Neutrophil (primary cell): ENCODE measurements around the gene CGB2.
A peak's percentile ranks its signal among the peaks of the same experiment; 100 is the strongest.

Experiments used
- H3K27ac ChIP-seq: fragments of 200-600 bp; sonication (generic); 2 replicates; pipeline ENCODE4 v1.5.1; 2016; ENCODE audit warnings: mild to moderate bottlenecking, moderate library complexity
- H3K27me3 ChIP-seq: fragments of 200-600 bp; sonication (generic); 2 replicates; pipeline ENCODE4 v1.6.0; 2016; ENCODE audit warnings: mild to moderate bottlenecking
- H3K36me3 ChIP-seq: fragments of 200-600 bp; sonication (generic); 2 replicates; pipeline ENCODE4 v1.5.1; 2017
- H3K4me1 ChIP-seq, 2 experiments: fragments of 200-600 bp in 1 of 2; sonication (generic) in 1 of 2; 1 replicate in 1 of 2; 2 replicates in 1 of 2; pipeline versions ENCODE4 v1.5.1 to v1.6.1; 2013 to 2016; ENCODE audit warnings: low read depth in 1 of 2, low read length in 1 of 2, mild to moderate bottlenecking in 1 of 2, moderate library complexity in 1 of 2; ENCODE audit not compliant: control insufficient read depth in 1 of 2, insufficient read depth in 1 of 2
- H3K4me3 ChIP-seq, 2 experiments: fragments of 200-600 bp in 1 of 2; sonication (generic) in 1 of 2; 1 replicate in 1 of 2; 2 replicates in 1 of 2; pipeline ENCODE4 v1.5.1; 2013 to 2016; ENCODE audit warnings: low read depth in 1 of 2, low read length in 1 of 2, mild to moderate bottlenecking in 1 of 2, moderate library complexity in 1 of 2
- H3K9me3 ChIP-seq: fragments of 200-600 bp; sonication (generic); 2 replicates; pipeline ENCODE4 v1.5.1; 2016
- CTCF ChIP-seq: fragments of 200-600 bp; sonication (generic); IDR thresholded peaks from 2 replicates; pipeline ENCODE4 v1.5.1; 2016; ENCODE audit warnings: antibody characterized with exemption

CGB2 gene

GRCh38 chr19:48992581-48993174, 39.0 kb upstream of the CGB2 start:
- no peaks in the 10 kb centered on the region for H3K27me3 ChIP-seq
- peaks cover 32% of the 10 kb centered on the region for H3K36me3 ChIP-seq
- peak overlapping the region; percentile 90 for H3K27ac ChIP-seq
- H3K4me3 ChIP-seq: peak overlapping the region; percentile 77 to 81
- no peaks in the 10 kb centered on the region for H3K9me3 ChIP-seq
- TF ChIP-seq CTCF: no peak
- H3K4me1 ChIP-seq: peaks cover 39 to 40% of the 10 kb centered on the region in 2 experiments

- peaks cover 25% of the 10 kb centered on the region for H3K36me3 ChIP-seq
- no peaks in the 10 kb centered on the region for H3K9me3 ChIP-seq
- H3K4me1 ChIP-seq: peaks cover 39 to 40% of the 10 kb centered on the region in 2 experiments
- peak within 1 kb of the TSS; percentile 90 for H3K27ac ChIP-seq
- TF ChIP-seq CTCF: peak; percentile 100
- peak within 1 kb of the TSS; percentile 77 to 81 for H3K4me3 ChIP-seq
- H3K27me3 ChIP-seq: no peaks in the 10 kb centered on the region
Observed at GRCh38 chr19:48993175-48994034, 38.3 kb upstream of the CGB2 start, which contains the start of the genes GYS1 and RUVBL2. Gene GYS1 (minus strand): TSS chr19:48993309. CDS start chr19:48993112, 197 bp downstream. Gene RUVBL2 (plus strand): TSS chr19:48993887. CDS start chr19:48993912, 25 bp downstream.

- Histone ChIP-seq H3K9me3 (no peaks in the 10 kb centered on the region), H3K27ac (peak overlapping the region; percentile 90), H3K36me3 (peaks cover 19% of the 10 kb centered on the region), H3K27me3 (no peaks in the 10 kb centered on the region), H3K4me3 (peak overlapping the region; percentile 77 to 81), H3K4me1 (peaks cover 39 to 40% of the 10 kb centered on the region in 2 experiments)
- no peak for TF ChIP-seq CTCF
Observed at GRCh38 chr19:48994035-48994386, 37.7 kb upstream of the CGB2 start.

- H3K27me3 ChIP-seq: no peaks in the 10 kb centered on the region
- H3K36me3 ChIP-seq: peaks cover 2% of the 10 kb centered on the region
- no peak overlapping the region for H3K27ac ChIP-seq
- no peak for TF ChIP-seq CTCF
- no peak overlapping the region for H3K4me3 ChIP-seq
- H3K9me3 ChIP-seq: no peaks in the 10 kb centered on the region
- peaks cover 14 to 18% of the 10 kb centered on the region in 2 experiments for H3K4me1 ChIP-seq
Observed at GRCh38 chr19:48997972-48998371, 33.7 kb upstream of the CGB2 start.

- H3K9me3 ChIP-seq: no peaks in the 10 kb centered on the region
- no peak overlapping the region for H3K4me3 ChIP-seq
- no peak overlapping the region for H3K27ac ChIP-seq
- H3K36me3 ChIP-seq: peaks cover 18% of the 10 kb centered on the region
- no peaks in the 10 kb centered on the region for H3K27me3 ChIP-seq
- peaks cover 3 to 7% of the 10 kb centered on the region in 2 experiments for H3K4me1 ChIP-seq
- TF ChIP-seq CTCF: peak; percentile 58
Observed at GRCh38 chr19:48999481-49000325, 32.0 kb upstream of the CGB2 start.
